Astrocyte of the hippocampus (primary cell): ENCODE measurements around the gene NECTIN4.
A peak's percentile ranks its signal among the peaks of the same experiment; 100 is the strongest.
"Not testable (repeated sequence)": the region's sequence is repeated elsewhere in the genome, so short reads cannot be mapped to it uniquely, and the experiment has no call there.

ENCODE experiments used
- DNase-seq: peaks from one replicate; pipeline ENCODE4 v3.0.0; 2011; ENCODE audit warnings: low read depth, low spot score

NECTIN4 gene

GRCh38 chr1:161089251-161089924, at the start of gene NECTIN4:
NECTIN4 (minus strand) TSS chr1:161089558; CDS start chr1:161089296, 262 bp downstream.
- DNase-seq, result no peak

- no peak for DNase-seq
Measured at GRCh38 chr1:161138431-161138830, 49.1 kb upstream of the NECTIN4 start.

- DNase-seq, result no peak
Measured at GRCh38 chr1:161137881-161138280, 48.5 kb upstream of the NECTIN4 start.

GRCh38 chr1:161133220-161133740, 43.9 kb upstream of the NECTIN4 start:
- DNase-seq, result no peak

- peak; percentile 98 for DNase-seq
Measured at GRCh38 chr1:161132410-161133219, 43.3 kb upstream of the NECTIN4 start, which contains the start of gene DEDD. DEDD (minus strand) TSS chr1:161132667; CDS start chr1:161124462, 8,205 bp downstream.

GRCh38 chr1:161131523-161132409, 42.4 kb upstream of the NECTIN4 start:
- DNase-seq, result no peak

- no peak for DNase-seq
Measured at GRCh38 chr1:161130266-161130665, 40.9 kb upstream of the NECTIN4 start.

- no peak for DNase-seq
Measured at GRCh38 chr1:161128591-161129420, 39.4 kb upstream of the NECTIN4 start.

- no peak for DNase-seq
Measured at GRCh38 chr1:161127649-161128048, 38.3 kb upstream of the NECTIN4 start.

GRCh38 chr1:161122967-161123366, 33.6 kb upstream of the NECTIN4 start:
- no peak for DNase-seq

- no peak for DNase-seq
Measured at GRCh38 chr1:161121834-161122233, 32.5 kb upstream of the NECTIN4 start.

- no peak for DNase-seq
Measured at GRCh38 chr1:161121042-161121650, 31.8 kb upstream of the NECTIN4 start.

- DNase-seq, result peak; percentile 62
Measured at GRCh38 chr1:161119092-161119903, 29.9 kb upstream of the NECTIN4 start.

- peak; percentile 94 for DNase-seq
Measured at GRCh38 chr1:161117759-161118581, 28.6 kb upstream of the NECTIN4 start, which contains the start of the genes NIT1 and PFDN2. NIT1 (plus strand) TSS chr1:161118105; CDS start chr1:161118177, 72 bp downstream. PFDN2 (minus strand) TSS chr1:161118037; CDS start chr1:161118026, 11 bp downstream.

GRCh38 chr1:161115961-161116360, 26.6 kb upstream of the NECTIN4 start:
- DNase-seq, result not testable (repeated sequence)

GRCh38 chr1:161115132-161115711, 25.9 kb upstream of the NECTIN4 start:
- DNase-seq, result peak; percentile 51

GRCh38 chr1:161114556-161114955, 25.2 kb upstream of the NECTIN4 start:
- no peak for DNase-seq

GRCh38 chr1:161113915-161114314, 24.6 kb upstream of the NECTIN4 start:
- no peak for DNase-seq
